DOHH2 (cell line): ENCODE measurements around the gene RAMP3.

Experiments
- H3F3A ChIP-seq: fragments of 200-600 bp; sonication (generic), shearing (Covaris generic); 2 replicates; pipeline ENCODE4 v1.6.0; 2016; ENCODE audit warnings: antibody characterized with exemption, mild to moderate bottlenecking; ENCODE audit not compliant: control insufficient read depth, insufficient read depth
- H3K27ac ChIP-seq: fragments of 200-600 bp; sonication (generic); 2 replicates; pipeline ENCODE4 v1.5.1; 2014; ENCODE audit warnings: low read depth, mild to moderate bottlenecking, low read length, moderate library complexity
- H3K27me3 ChIP-seq: fragments of 200-600 bp; sonication (generic); 2 replicates; pipeline ENCODE4 v1.6.1; 2014; ENCODE audit warnings: mild to moderate bottlenecking, low read length, mixed read lengths; ENCODE audit not compliant: control insufficient read depth
- H3K36me3 ChIP-seq: fragments of 200-600 bp; sonication (generic); 2 replicates; pipeline ENCODE4 v1.6.1; 2014; ENCODE audit warnings: mild to moderate bottlenecking, low read length, moderate library complexity, mixed read lengths; ENCODE audit not compliant: control insufficient read depth
- H3K4me1 ChIP-seq: fragments of 200-600 bp; sonication (generic); 2 replicates; pipeline ENCODE4 v1.6.1; 2014; ENCODE audit warnings: mild to moderate bottlenecking, low read length, mixed read lengths; ENCODE audit not compliant: control insufficient read depth
- H3K4me2 ChIP-seq: fragments of 200-600 bp; sonication (generic); 2 replicates; pipeline ENCODE4 v1.6.0; 2014; ENCODE audit warnings: mild to moderate bottlenecking, low read length, moderate library complexity
- H3K4me3 ChIP-seq: fragments of 200-600 bp; sonication (generic); 2 replicates; pipeline ENCODE4 v1.5.1; 2014; ENCODE audit warnings: mild to moderate bottlenecking, low read length, mixed read lengths
- H3K79me2 ChIP-seq: fragments of 200-600 bp; sonication (generic); 2 replicates; pipeline ENCODE4 v1.6.1; 2014; ENCODE audit warnings: mild to moderate bottlenecking, low read length, mixed read lengths; ENCODE audit not compliant: control insufficient read depth
- H3K9me2 ChIP-seq: fragments of 200-600 bp; sonication (generic); replicated peaks from 2 replicates; pipeline ENCODE4 v1.6.1; 2014; ENCODE audit warnings: mild to moderate bottlenecking, low read length, mixed read lengths; ENCODE audit not compliant: control insufficient read depth
- H3K9me3 ChIP-seq: fragments of 200-600 bp; sonication (generic); 2 replicates; pipeline ENCODE4 v1.6.1; 2014; ENCODE audit warnings: antibody characterized with exemption, low read length, mixed read lengths; ENCODE audit not compliant: control insufficient read depth, insufficient read depth
- H4K20me1 ChIP-seq: fragments of 200-600 bp; sonication (generic); 2 replicates; pipeline ENCODE4 v1.6.0; 2014; ENCODE audit warnings: low read depth, mild to moderate bottlenecking, antibody characterized with exemption, low read length, moderate library complexity; ENCODE audit not compliant: control insufficient read depth, insufficient read depth
- EZH2phosphoT487 ChIP-seq: fragments of 200-600 bp; sonication (generic); IDR thresholded peaks from 2 replicates; pipeline ENCODE4 v1.6.1; 2017; ENCODE audit warnings: borderline replicate concordance, mild to moderate bottlenecking, antibody characterized with exemption, low read length, moderate library complexity, mixed read lengths
- TF ChIP-seq, protein P1 (sequence below): fragments of 200-600 bp; sonication (generic); IDR thresholded peaks from one replicate; pipeline ENCODE4 v1.5.1; 2014; ENCODE audit warnings: antibody characterized with exemption, mild to moderate bottlenecking, low read depth, low read length; ENCODE audit not compliant: poor library complexity, severe bottlenecking

RAMP3 gene

GRCh38 chr7:45225948-45226335 lies 68.4 kb downstream of the RAMP3 start:
- H3K4me2 ChIP-seq, result no peak overlapping the region
- H4K20me1 ChIP-seq, result no peaks in the 10 kb centered on the region
- TF ChIP-seq EZH2phosphoT487, result no peak
- TF ChIP-seq, protein P1, sequence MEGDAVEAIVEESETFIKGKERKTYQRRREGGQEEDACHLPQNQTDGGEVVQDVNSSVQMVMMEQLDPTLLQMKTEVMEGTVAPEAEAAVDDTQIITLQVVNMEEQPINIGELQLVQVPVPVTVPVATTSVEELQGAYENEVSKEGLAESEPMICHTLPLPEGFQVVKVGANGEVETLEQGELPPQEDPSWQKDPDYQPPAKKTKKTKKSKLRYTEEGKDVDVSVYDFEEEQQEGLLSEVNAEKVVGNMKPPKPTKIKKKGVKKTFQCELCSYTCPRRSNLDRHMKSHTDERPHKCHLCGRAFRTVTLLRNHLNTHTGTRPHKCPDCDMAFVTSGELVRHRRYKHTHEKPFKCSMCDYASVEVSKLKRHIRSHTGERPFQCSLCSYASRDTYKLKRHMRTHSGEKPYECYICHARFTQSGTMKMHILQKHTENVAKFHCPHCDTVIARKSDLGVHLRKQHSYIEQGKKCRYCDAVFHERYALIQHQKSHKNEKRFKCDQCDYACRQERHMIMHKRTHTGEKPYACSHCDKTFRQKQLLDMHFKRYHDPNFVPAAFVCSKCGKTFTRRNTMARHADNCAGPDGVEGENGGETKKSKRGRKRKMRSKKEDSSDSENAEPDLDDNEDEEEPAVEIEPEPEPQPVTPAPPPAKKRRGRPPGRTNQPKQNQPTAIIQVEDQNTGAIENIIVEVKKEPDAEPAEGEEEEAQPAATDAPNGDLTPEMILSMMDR, result no peak
- no peak overlapping the region for H3K27ac ChIP-seq
- H3F3A ChIP-seq, result no peaks in the 10 kb centered on the region
- no peaks in the 10 kb centered on the region for H3K4me1 ChIP-seq
- H3K9me2 ChIP-seq, result no peaks in the 10 kb centered on the region
- H3K9me3 ChIP-seq, result no peaks in the 10 kb centered on the region
- peaks cover 11% of the 10 kb centered on the region for H3K27me3 ChIP-seq
- no peaks in the 10 kb centered on the region for H3K79me2 ChIP-seq
- no peaks in the 10 kb centered on the region for H3K36me3 ChIP-seq
- no peak overlapping the region for H3K4me3 ChIP-seq

DNA sequence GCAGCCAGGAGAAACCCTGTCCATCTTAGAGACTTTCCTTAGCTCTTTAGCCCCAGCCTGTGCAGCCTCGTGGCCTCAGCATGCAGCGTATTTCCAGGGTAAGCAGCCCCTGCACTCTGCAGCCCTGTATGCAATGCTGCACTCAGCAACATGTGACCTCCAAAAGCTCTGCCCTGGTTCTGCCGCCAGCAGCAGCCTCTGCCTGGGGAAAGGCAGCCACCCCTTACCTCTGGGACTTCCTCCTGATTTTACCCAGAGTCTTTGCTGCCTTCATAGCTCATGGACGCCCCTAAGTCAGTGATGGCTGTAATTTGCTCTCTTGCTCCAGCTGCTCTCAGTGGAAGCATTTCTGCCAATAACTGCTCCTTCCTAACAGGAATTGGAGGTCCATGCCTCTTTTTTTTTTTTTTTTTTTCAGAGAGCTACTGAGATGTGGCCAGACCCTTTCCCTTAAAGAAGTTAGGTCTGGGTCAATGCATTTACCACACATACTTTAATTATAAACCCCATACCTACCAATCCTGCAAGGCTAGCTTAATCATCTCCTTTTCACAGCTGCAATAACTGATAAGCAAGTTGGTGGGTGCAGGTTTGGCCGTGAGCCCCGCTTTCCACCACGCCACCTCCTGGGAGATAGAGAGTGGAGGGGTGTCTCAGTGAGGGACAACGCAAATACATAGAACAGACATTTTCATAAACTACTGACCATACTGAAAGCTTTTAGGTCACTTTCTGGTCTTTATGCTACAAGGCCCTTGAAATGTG lies 71.7 kb downstream of the RAMP3 start:
- no peaks in the 10 kb centered on the region for H4K20me1 ChIP-seq
- no peaks in the 10 kb centered on the region for H3K79me2 ChIP-seq
- no peaks in the 10 kb centered on the region for H3F3A ChIP-seq
- H3K27ac ChIP-seq, result no peak overlapping the region
- H3K27me3 ChIP-seq, result peaks cover 31% of the 10 kb centered on the region
- H3K4me1 ChIP-seq, result no peaks in the 10 kb centered on the region
- no peak overlapping the region for H3K4me3 ChIP-seq
- no peaks in the 10 kb centered on the region for H3K9me3 ChIP-seq
- no peak overlapping the region for H3K4me2 ChIP-seq
- no peaks in the 10 kb centered on the region for H3K9me2 ChIP-seq
- TF ChIP-seq, protein P1, result no peak
- no peak for TF ChIP-seq EZH2phosphoT487
- H3K36me3 ChIP-seq, result no peaks in the 10 kb centered on the region

DNA sequence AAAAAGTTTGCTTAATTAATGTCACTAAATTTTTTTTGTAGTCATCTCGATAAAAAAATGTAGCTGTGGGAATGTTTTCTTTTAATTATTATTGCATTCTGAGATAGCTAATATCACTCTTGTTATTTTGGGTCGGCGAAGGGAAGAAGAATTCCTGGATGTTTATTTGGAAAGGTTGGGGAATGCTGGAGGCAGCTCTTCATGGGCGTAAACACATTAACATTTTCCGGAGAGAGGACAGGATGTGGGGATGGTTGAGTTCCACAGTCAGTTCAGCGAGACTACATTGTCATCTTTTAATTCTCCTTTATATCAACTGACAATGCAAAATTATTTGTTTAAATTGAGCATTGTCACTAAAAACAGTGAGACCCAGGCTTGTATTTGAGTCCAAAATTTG lies 72.5 kb downstream of the RAMP3 start:
- H3K4me1 ChIP-seq, result no peaks in the 10 kb centered on the region
- TF ChIP-seq EZH2phosphoT487, result no peak
- TF ChIP-seq, protein P1, result no peak
- no peaks in the 10 kb centered on the region for H4K20me1 ChIP-seq
- no peaks in the 10 kb centered on the region for H3K36me3 ChIP-seq
- H3K9me2 ChIP-seq, result no peaks in the 10 kb centered on the region
- peaks cover 31% of the 10 kb centered on the region for H3K27me3 ChIP-seq
- H3K4me3 ChIP-seq, result no peak overlapping the region
- no peaks in the 10 kb centered on the region for H3F3A ChIP-seq
- H3K27ac ChIP-seq, result no peak overlapping the region
- H3K9me3 ChIP-seq, result no peaks in the 10 kb centered on the region
- no peak overlapping the region for H3K4me2 ChIP-seq
- no peaks in the 10 kb centered on the region for H3K79me2 ChIP-seq
